Thoracic aorta (tissue), 2 donors: ENCODE data around the gene INF2. TPM values are rescaled to one million over a fixed set of nuclear protein-coding genes. Genes with fewer than 3 reads are reported as not detected.

Source experiments
- ATAC-seq: fragments of 150-250 bp; one replicate; pipeline ENCODE4 v1.8.0; 2017; ENCODE audit warnings: low read depth; ENCODE audit not compliant: insufficient number of reproducible peaks, low FRiP score
- DNase-seq: peaks from one replicate; pipeline ENCODE4 v3.0.0-alpha.2; 2020; ENCODE audit warnings: low spot score
- H3K27ac ChIP-seq, 2 donors: fragments of 200-600 bp; sonication (generic); 1 replicate in 1 of 2; 2 replicates in 1 of 2; pipeline ENCODE4 v1.5.1; 2016; ENCODE audit warnings: mild to moderate bottlenecking in 2 of 2, moderate library complexity in 2 of 2
- H3K27me3 ChIP-seq: fragments of 200-600 bp; sonication (generic); replicated peaks from 2 replicates; pipeline ENCODE4 v1.6.0; 2016; ENCODE audit warnings: mild to moderate bottlenecking; ENCODE audit not compliant: insufficient read depth
- H3K36me3 ChIP-seq: fragments of 200-600 bp; sonication (generic); one replicate; pipeline ENCODE4 v1.5.1; 2016
- H3K4me1 ChIP-seq, 2 donors: fragments of 200-600 bp; sonication (generic); 1 replicate in 1 of 2; 2 replicates in 1 of 2; pipeline versions ENCODE4 v1.5.1 to v1.6.0; 2016; ENCODE audit warnings: low read depth in 2 of 2, mild to moderate bottlenecking in 1 of 2; ENCODE audit not compliant: control insufficient read depth in 1 of 2
- H3K4me3 ChIP-seq: fragments of 200-600 bp; sonication (generic); 2 replicates; pipeline ENCODE4 v1.5.1; 2016; ENCODE audit warnings: mild to moderate bottlenecking
- H3K9me3 ChIP-seq: fragments of 200-600 bp; sonication (generic); 2 replicates; pipeline ENCODE4 v1.5.1; 2016
- CTCF ChIP-seq: fragments of 200-600 bp; sonication (generic); IDR thresholded peaks from one replicate; pipeline ENCODE4 v1.5.1; 2019; ENCODE audit warnings: antibody characterized with exemption
- total RNA-seq, 2 donors: library from RNA; depleted of rRNA; stranded (reverse); fragments of >200 nt; gene quantifications; one replicate each; pipeline versions ENCODE4 v1.1.0 to v1.2.3, GENCODE V29; 2016

Gene INF2
- total RNA-seq, 2 donors from 2014 or later: 124 to 162 TPM

GRCh38 chr14:104717646-104718045 is 28.2 kb downstream of the INF2 start:
- Histone ChIP-seq H3K36me3 (peaks cover 39% of the 10 kb centered on the region), H3K4me3 (no peak overlapping the region), H3K9me3 (no peaks in the 10 kb centered on the region), H3K4me1 (peaks cover 12 to 13% of the 10 kb centered on the region in 2 donors), H3K27me3 (no peaks in the 10 kb centered on the region), H3K27ac (no peak overlapping the region)
- DNase-seq (no peak), ATAC-seq (no peak)
- no peak for TF ChIP-seq CTCF

- Histone ChIP-seq H3K9me3 (no peaks in the 10 kb centered on the region), H3K4me1 (peaks cover 17 to 18% of the 10 kb centered on the region in 2 donors), H3K27me3 (no peaks in the 10 kb centered on the region), H3K27ac (no peak overlapping the region), H3K4me3 (no peak overlapping the region), H3K36me3 (peaks cover 34% of the 10 kb centered on the region)
- no peak for TF ChIP-seq CTCF
- no peak for ATAC-seq
- DNase-seq: no peak
Measured at GRCh38 chr14:104718147-104718546, 28.7 kb downstream of the INF2 start.

GRCh38 chr14:104718871-104719270 is 29.5 kb downstream of the INF2 start:
- H3K4me3 ChIP-seq: no peak overlapping the region
- TF ChIP-seq CTCF: no peak
- no peaks in the 10 kb centered on the region for H3K9me3 ChIP-seq
- DNase-seq: no peak
- peaks cover 23 to 24% of the 10 kb centered on the region in 2 donors for H3K4me1 ChIP-seq
- H3K36me3 ChIP-seq: peaks cover 26% of the 10 kb centered on the region
- H3K27ac ChIP-seq: no peak overlapping the region
- ATAC-seq: no peak
- H3K27me3 ChIP-seq: no peaks in the 10 kb centered on the region

GRCh38 chr14:104719343-104719742 is 29.9 kb downstream of the INF2 start:
- Histone ChIP-seq H3K36me3 (peaks cover 22% of the 10 kb centered on the region), H3K27ac (no peak overlapping the region), H3K9me3 (no peaks in the 10 kb centered on the region), H3K4me3 (no peak overlapping the region), H3K27me3 (no peaks in the 10 kb centered on the region), H3K4me1 (peaks cover 23 to 24% of the 10 kb centered on the region in 2 donors)
- ATAC-seq: no peak
- no peak for DNase-seq
- TF ChIP-seq CTCF: no peak

- no peak for TF ChIP-seq CTCF
- ATAC-seq (no peak), DNase-seq (no peak)
- Histone ChIP-seq H3K36me3 (peaks cover 7% of the 10 kb centered on the region), H3K27ac (peak overlapping the region; percentile 58 to 84), H3K4me1 (peaks cover 39 to 48% of the 10 kb centered on the region in 2 donors), H3K9me3 (no peaks in the 10 kb centered on the region), H3K27me3 (no peaks in the 10 kb centered on the region), H3K4me3 (no peak overlapping the region)
Measured at GRCh38 chr14:104721505-104722431, 32.4 kb downstream of the INF2 start.
